Thyroid gland (tissue), 4 donors: ENCODE data around the gene GPC1. TPM values are rescaled to one million over a fixed set of nuclear protein-coding genes. Genes with fewer than 3 reads are reported as not detected.

Experiments
- DNase-seq, 2 donors: peaks; one replicate each; pipeline ENCODE4 v3.0.0-alpha.2; 2019
- H3K27ac ChIP-seq, 3 donors: fragments of 200-600 bp; sonication (generic); 1 replicate in 2 of 3; 2 replicates in 1 of 3; pipeline ENCODE4 v1.5.1; 2016 to 2019; ENCODE audit warnings: mild to moderate bottlenecking in 1 of 3, moderate library complexity in 1 of 3
- H3K27me3 ChIP-seq: fragments of 200-600 bp; sonication (generic); one replicate; pipeline ENCODE4 v1.5.1; 2019
- H3K36me3 ChIP-seq, 2 donors: fragments of 200-600 bp; sonication (generic); one replicate each; pipeline ENCODE4 v1.5.1; 2016 to 2019
- H3K4me1 ChIP-seq, 2 donors: fragments of 200-600 bp; sonication (generic); one replicate each; pipeline ENCODE4 v1.5.1; 2017 to 2019
- H3K4me3 ChIP-seq, 3 donors: fragments of 200-600 bp; sonication (generic); replicated peaks in 1 of 3; 1 replicate in 2 of 3; 2 replicates in 1 of 3; pipeline ENCODE4 v1.5.1; 2016; ENCODE audit warnings: mild to moderate bottlenecking in 1 of 3
- H3K9me3 ChIP-seq: fragments of 200-600 bp; sonication (generic); one replicate; pipeline ENCODE4 v1.5.1; 2017
- CTCF ChIP-seq, 6 experiments: fragments of 200-600 bp in 3 of 6; fragments of 450-650 bp in 3 of 6; sonication (generic) in 3 of 6; IDR thresholded peaks; one replicate each; pipeline ENCODE4 v1.5.1; 2016 to 2019; ENCODE audit warnings: antibody characterized with exemption in 6 of 6, mild to moderate bottlenecking in 2 of 6, inconsistent platforms in 1 of 6, moderate library complexity in 1 of 6
- POLR2A ChIP-seq, 2 donors: fragments of 450-650 bp; IDR thresholded peaks; one replicate each; pipeline ENCODE4 v1.6.1; 2017; ENCODE audit warnings: antibody characterized with exemption in 2 of 2, mild to moderate bottlenecking in 2 of 2, moderate library complexity in 1 of 2
- WGBS, 2 donors: methylation state at CpG; one replicate each; pipeline ENCODE4 v1.1.5; 2017; 5-methylcytosine and 5-hydroxymethylcytosine counted together
- intact Hi-C: fragments of 100-400 bp; cut with DNase I; formaldehyde crosslinking; loops from one replicate; pipeline ENCODE4 v1.15.1; 2023
- total RNA-seq, 4 donors: library from RNA; depleted of rRNA; stranded (reverse); fragments of >200 nt; gene quantifications; one replicate each; pipeline ENCODE4 v1.2.3, GENCODE V29; 2016

The GPC1 gene
- total RNA-seq, 4 donors from 2014 or later = 14.1 to 35.5 (median 26.8) TPM

- Histone ChIP-seq H3K4me1 (no peaks in the 10 kb centered on the region), H3K36me3 (no peaks in the 10 kb centered on the region), H3K27me3 (no peaks in the 10 kb centered on the region), H3K9me3 (no peaks in the 10 kb centered on the region), H3K27ac (no peak overlapping the region), H3K4me3 (no peak overlapping the region)
- intact Hi-C loops = no loop called here
- TF ChIP-seq CTCF (IDR thresholded peaks at IDR 0.05) = no peak
- TF ChIP-seq POLR2A (IDR thresholded peaks at IDR 0.05) = no peak
- DNase-seq = no peak
- WGBS, 2 donors = 86 to 92% methylated on average over 8 to 13 of the region's 20 CpGs
Measured at GRCh38 chr2:240398661-240399267, 36.7 kb upstream of the GPC1 start.

- H3K4me1 ChIP-seq = no peaks in the 10 kb centered on the region
- H3K36me3 ChIP-seq = no peaks in the 10 kb centered on the region
- intact Hi-C loops = no loop called here
- H3K9me3 ChIP-seq = no peaks in the 10 kb centered on the region
- DNase-seq = no peak
- TF ChIP-seq CTCF (IDR thresholded peaks at IDR 0.05) = no peak
- no peak for TF ChIP-seq POLR2A (IDR thresholded peaks at IDR 0.05)
- no peak overlapping the region for H3K27ac ChIP-seq
- H3K27me3 ChIP-seq = no peaks in the 10 kb centered on the region
- no peak overlapping the region for H3K4me3 ChIP-seq
- WGBS, 2 donors = 87% methylated on average over 11 to 14 of the region's 14 CpGs
Measured at GRCh38 chr2:240399419-240400324, 35.8 kb upstream of the GPC1 start.

GRCh38 chr2:240400371-240401161, 34.9 kb upstream of the GPC1 start:
- H3K4me1 ChIP-seq = no peaks in the 10 kb centered on the region
- no peaks in the 10 kb centered on the region for H3K36me3 ChIP-seq
- no peak for TF ChIP-seq CTCF (IDR thresholded peaks at IDR 0.05)
- no peak overlapping the region for H3K27ac ChIP-seq
- WGBS, 2 donors = 83 to 91% methylated on average over 17 to 20 of the region's 22 CpGs
- no peaks in the 10 kb centered on the region for H3K27me3 ChIP-seq
- H3K9me3 ChIP-seq = no peaks in the 10 kb centered on the region
- no peak overlapping the region for H3K4me3 ChIP-seq
- DNase-seq = no peak
- intact Hi-C loops = no loop called here

GRCh38 chr2:240401308-240401707, 34.2 kb upstream of the GPC1 start:
- H3K27ac ChIP-seq = no peak overlapping the region
- no peak overlapping the region for H3K4me3 ChIP-seq
- DNase-seq = no peak
- WGBS, 2 donors = 93% methylated on average over 8 of the region's 12 CpGs; no CpG with 5 or more reads in 1 of the 2 donors
- no peaks in the 10 kb centered on the region for H3K27me3 ChIP-seq
- H3K4me1 ChIP-seq = no peaks in the 10 kb centered on the region
- no peaks in the 10 kb centered on the region for H3K9me3 ChIP-seq
- TF ChIP-seq POLR2A (IDR thresholded peaks at IDR 0.05) = no peak
- no peak for TF ChIP-seq CTCF (IDR thresholded peaks at IDR 0.05)
- H3K36me3 ChIP-seq = no peaks in the 10 kb centered on the region
- intact Hi-C loops = no loop called here
